HL-60 (cell line): ENCODE results near the gene TARDBP.

ENCODE experiments used
- CTCF ChIP-seq: IDR thresholded peaks from one replicate; pipeline ENCODE4 v1.5.1; 2011; ENCODE audit warnings: low read length, control low read depth, inconsistent platforms; ENCODE audit not compliant: insufficient read depth
- GABPA ChIP-seq: IDR thresholded peaks from 2 replicates; pipeline ENCODE4 v1.6.1; 2012; ENCODE audit warnings: low read depth
- POLR2AphosphoS5 ChIP-seq: IDR thresholded peaks from 2 replicates; pipeline ENCODE4 v1.6.1; 2012; ENCODE audit warnings: low read depth
- REST ChIP-seq: IDR thresholded peaks from 2 replicates; pipeline ENCODE4 v1.6.1; 2012; ENCODE audit warnings: low read depth; ENCODE audit not compliant: insufficient replicate concordance
- SPI1 ChIP-seq: IDR thresholded peaks from 2 replicates; pipeline ENCODE4 v1.6.1; 2012; ENCODE audit warnings: low read depth, mild to moderate bottlenecking, borderline replicate concordance

- no peak for TF ChIP-seq CTCF
- no peak for TF ChIP-seq REST
- TF ChIP-seq GABPA, result no peak
- no peak for TF ChIP-seq POLR2AphosphoS5
- TF ChIP-seq SPI1, result no peak
Measured at GRCh38 chr1:11056504-11056903, 44.0 kb downstream of the TARDBP start.
